Measurements from ENCODE around the gene TMEM250.

Gene TMEM250

DNA sequence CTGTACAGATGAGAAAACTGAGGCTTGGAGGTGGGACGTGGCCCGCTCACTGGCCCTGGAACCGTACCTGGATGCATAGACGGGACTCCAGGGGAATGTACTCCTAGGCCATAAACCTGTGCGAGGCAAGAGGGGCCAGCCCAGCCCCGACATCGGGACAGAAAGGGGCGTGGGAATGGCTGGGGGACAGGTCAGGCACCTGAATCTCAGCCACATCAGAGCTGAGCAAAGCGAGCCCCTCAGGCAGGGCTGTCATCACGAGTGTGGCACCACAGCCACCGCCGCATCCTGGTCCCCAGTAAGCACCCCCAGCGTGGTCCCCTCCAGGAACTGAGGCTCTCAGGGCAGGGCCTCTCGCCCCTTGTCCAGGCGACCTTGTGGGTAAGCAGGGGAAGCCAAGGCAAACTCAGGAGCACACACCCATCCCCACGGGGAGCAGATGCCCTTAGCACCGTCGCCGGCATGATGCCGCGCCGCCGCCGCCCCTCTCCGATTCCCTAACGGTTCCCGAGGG, 40.1 kb downstream of the TMEM250 start:
- FAIRE-seq = no peak
- no peak for DNase-seq (ENCODE audit: insufficient read length, low spot score)
- no peak for TF ChIP-seq POLR2A (IDR thresholded peaks at IDR 0.05; ENCODE audit: low read depth, low read length)

DNA sequence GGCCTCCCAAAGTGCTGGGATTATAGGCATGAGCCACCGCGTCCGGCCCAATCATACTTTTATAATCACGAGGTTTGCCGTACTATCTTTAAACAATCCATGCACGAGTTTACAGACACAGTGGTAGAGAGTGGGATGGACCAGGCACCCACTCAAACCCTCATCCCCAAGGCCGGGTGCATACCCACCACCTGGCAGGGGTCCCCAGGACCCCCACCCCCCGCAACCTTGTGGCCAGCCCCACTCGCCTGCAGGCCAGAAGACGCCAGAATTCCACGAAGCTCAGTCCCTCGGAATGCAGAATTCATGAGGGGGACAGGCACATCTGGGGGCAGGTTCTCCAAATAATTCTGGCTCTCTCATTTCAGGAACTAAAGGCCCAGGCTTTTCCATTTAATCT, 40.7 kb downstream of the TMEM250 start:
- DNase-seq (ENCODE audit: insufficient read length, low spot score) (no peak), FAIRE-seq (no peak)
- TF ChIP-seq POLR2A (IDR thresholded peaks at IDR 0.05; ENCODE audit: low read depth, low read length) = no peak

DNA sequence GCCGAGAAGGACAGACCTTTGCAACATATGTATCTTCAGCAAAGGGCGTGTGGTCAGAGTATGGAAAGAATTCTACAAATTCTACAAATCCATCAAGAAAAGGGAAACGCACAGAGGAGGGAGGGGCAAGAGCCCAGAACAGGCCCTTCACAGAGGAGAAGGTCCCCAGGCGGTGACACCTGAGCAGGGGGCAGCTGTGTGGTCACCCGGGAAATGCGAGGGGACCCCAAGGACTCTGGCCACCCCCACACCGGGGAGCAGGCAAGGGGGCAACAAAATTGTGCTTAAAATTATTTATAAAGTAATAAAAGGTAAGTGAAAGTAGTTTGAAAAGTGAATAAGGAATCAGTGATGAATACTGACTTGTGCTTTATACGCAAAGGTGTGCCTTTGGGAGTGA, 41.2 kb downstream of the TMEM250 start:
- TF ChIP-seq POLR2A (IDR thresholded peaks at IDR 0.05; ENCODE audit: low read depth, low read length) = no peak
- FAIRE-seq (no peak), DNase-seq (ENCODE audit: insufficient read length, low spot score) (no peak)

GRCh38 chr9:136075881-136076678, 42.6 kb downstream of the TMEM250 start:
- no peak for TF ChIP-seq POLR2A (IDR thresholded peaks at IDR 0.05; ENCODE audit: low read depth, low read length)
- FAIRE-seq (no peak), DNase-seq (ENCODE audit: insufficient read length, low spot score) (no peak)

DNA sequence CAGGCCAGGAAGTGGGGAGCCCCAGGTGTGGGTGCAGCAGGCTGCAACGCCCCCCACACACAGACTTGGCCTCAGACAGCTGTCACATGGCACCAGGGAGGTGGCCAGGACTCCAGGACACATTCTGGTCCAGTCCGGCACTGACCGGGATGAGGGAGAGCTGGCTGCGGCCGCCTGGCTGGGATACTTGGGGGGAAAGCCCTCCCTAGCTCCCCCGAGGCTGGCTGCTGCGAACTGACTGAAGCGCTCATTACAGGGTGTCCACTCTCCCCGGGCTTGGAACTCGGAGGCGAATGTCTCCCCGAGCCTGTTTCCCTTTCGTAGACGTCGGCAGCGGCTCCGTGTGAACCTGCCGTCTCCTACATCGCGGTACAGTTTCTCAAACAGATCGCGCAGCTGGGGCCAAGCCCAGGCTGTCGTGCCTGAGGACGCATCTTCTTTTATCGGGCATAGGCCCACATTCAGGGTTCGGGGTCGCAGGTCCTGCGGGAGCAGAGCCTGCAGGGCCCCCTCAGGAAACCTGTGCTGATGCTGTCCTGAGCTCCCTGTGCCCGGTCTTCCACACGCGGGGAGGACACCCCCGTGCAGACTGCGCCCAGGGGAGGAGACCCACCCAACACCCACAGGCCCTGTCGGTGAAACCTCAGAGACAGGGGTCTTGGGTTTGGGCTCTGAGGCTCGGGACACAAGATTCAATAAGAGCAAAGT, 43.4 kb downstream of the TMEM250 start:
- FAIRE-seq (no peak), DNase-seq (ENCODE audit: insufficient read length, low spot score) (no peak)
- no peak for TF ChIP-seq POLR2A (IDR thresholded peaks at IDR 0.05; ENCODE audit: low read depth, low read length)

- DNase-seq (ENCODE audit: insufficient read length, low spot score) = no peak
- no peak for TF ChIP-seq POLR2A (IDR thresholded peaks at IDR 0.05; ENCODE audit: low read depth, low read length)
- FAIRE-seq = no peak
Observed at GRCh38 chr9:136074706-136075105, 44.0 kb downstream of the TMEM250 start.

Data from H54 (cell line).